WTC11 (cell line): ENCODE results near the gene TMEM63C.

Experiments used
- CREB1 ChIP-seq: sonication (generic); formaldehyde crosslinking; IDR thresholded peaks from 2 replicates; pipeline ENCODE4 v1.8.0; 2023; ENCODE audit warnings: mild to moderate bottlenecking, missing genetic modification reagents
- CREM ChIP-seq: sonication (generic); formaldehyde crosslinking; IDR thresholded peaks from 2 replicates; pipeline ENCODE4 v1.8.1; 2022; ENCODE audit warnings: mild to moderate bottlenecking, missing genetic modification reagents, moderate library complexity
- ETV6 ChIP-seq: sonication (generic); formaldehyde crosslinking; IDR thresholded peaks from 2 replicates; pipeline ENCODE4 v1.8.1; 2022; ENCODE audit warnings: mild to moderate bottlenecking, missing genetic modification reagents
- ZNF121 ChIP-seq: sonication (generic); formaldehyde crosslinking; IDR thresholded peaks from 2 replicates; pipeline ENCODE4 v1.8.0; 2023; ENCODE audit warnings: missing genetic modification reagents
- TF ChIP-seq, protein P1 (sequence below): fragments of 200-600 bp; IDR thresholded peaks from 2 replicates; pipeline ENCODE4 v1.8.0; 2022; ENCODE audit warnings: antibody characterized with exemption

DNA sequence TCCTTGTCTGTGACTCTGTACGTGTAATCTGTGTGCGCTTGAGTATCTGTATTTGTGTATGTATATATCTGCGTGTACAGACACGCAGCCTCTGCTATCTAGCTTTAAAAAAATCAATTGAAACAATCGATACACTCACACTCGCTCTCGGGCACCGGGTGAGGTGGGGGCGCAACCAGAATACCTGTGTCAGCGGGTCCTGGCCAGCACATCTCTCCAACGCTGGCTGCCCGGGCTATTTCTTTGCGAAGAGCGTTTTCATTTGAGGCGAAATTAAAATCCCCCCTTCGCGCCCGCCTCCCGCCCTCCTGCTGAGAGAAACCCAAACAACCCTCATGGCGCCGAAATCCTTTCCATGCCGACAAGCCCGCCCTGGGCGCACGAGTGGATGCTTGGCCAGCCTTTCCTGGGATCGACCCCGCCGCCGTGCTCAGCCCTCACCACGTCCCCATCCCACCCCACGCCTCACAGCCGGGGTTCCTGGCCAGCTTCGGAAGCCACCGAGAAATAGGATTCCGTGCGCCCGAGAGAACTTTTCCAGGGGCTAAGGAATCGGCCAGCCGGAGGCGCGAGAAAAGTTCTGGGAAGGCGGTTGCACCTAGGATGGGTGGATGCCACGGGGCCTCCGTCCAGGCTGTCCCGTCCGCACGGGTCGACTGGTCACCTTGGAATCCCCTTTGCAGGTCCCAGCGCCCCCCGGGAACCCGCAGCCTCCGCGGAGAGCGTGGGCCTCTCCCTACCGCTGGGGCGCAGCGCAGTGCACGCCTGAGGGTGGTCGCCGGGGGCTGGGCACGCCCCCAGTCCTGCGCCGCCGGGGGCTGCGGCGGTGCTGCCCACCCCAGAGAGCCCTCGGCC lies 41.0 kb upstream of the TMEM63C start:
- TF ChIP-seq CREM (no peak), CREB1 (CRISPR knock-in tag) (no peak), ZNF121 (CRISPR knock-in tag) (no peak), ETV6 (CRISPR knock-in tag) (no peak; the same call in none of the 2 replicates)
- TF ChIP-seq, protein P1, sequence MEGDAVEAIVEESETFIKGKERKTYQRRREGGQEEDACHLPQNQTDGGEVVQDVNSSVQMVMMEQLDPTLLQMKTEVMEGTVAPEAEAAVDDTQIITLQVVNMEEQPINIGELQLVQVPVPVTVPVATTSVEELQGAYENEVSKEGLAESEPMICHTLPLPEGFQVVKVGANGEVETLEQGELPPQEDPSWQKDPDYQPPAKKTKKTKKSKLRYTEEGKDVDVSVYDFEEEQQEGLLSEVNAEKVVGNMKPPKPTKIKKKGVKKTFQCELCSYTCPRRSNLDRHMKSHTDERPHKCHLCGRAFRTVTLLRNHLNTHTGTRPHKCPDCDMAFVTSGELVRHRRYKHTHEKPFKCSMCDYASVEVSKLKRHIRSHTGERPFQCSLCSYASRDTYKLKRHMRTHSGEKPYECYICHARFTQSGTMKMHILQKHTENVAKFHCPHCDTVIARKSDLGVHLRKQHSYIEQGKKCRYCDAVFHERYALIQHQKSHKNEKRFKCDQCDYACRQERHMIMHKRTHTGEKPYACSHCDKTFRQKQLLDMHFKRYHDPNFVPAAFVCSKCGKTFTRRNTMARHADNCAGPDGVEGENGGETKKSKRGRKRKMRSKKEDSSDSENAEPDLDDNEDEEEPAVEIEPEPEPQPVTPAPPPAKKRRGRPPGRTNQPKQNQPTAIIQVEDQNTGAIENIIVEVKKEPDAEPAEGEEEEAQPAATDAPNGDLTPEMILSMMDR, result no peak
